Progenitor cell of endocrine pancreas (in vitro differentiated cells): ENCODE data around the gene MEIKIN. TPM values are rescaled to one million over a fixed set of nuclear protein-coding genes. Genes with fewer than 3 reads are reported as not detected.
"Not testable (repeated sequence)": the region's sequence is repeated elsewhere in the genome, so short reads cannot be mapped to it uniquely, and the experiment has no call there.

Experiments
- DNase-seq: peaks from one replicate; pipeline ENCODE4 v3.0.0; 2021; ENCODE audit warnings: low spot score; ENCODE audit not compliant: unreplicated experiment
- H3K27ac Mint-ChIP-seq: 2 replicates; pipeline ENCODE4 v1.8.0; 2021; ENCODE audit warnings: mild to moderate bottlenecking, moderate library complexity, mixed read lengths
- H3K27me3 Mint-ChIP-seq: 2 replicates; pipeline ENCODE4 v1.8.0; 2021; ENCODE audit warnings: mixed read lengths
- H3K36me3 Mint-ChIP-seq: 2 replicates; pipeline ENCODE4 v1.8.0; 2022; ENCODE audit warnings: mixed read lengths; ENCODE audit not compliant: insufficient read depth
- H3K4me1 Mint-ChIP-seq: 2 replicates; pipeline ENCODE4 v1.8.0; 2021; ENCODE audit warnings: low read depth, mixed read lengths
- H3K4me3 Mint-ChIP-seq: 2 replicates; pipeline ENCODE4 v1.8.0; 2021; ENCODE audit warnings: low read depth, mild to moderate bottlenecking, moderate library complexity, mixed read lengths
- H3K9me3 Mint-ChIP-seq: 2 replicates; pipeline ENCODE4 v1.8.0; 2021; ENCODE audit warnings: low read depth, mixed read lengths
- total RNA-seq: library from RNA; stranded (reverse); gene quantifications from 2 replicates; pipeline ENCODE4 v1.2.1, GENCODE V29; 2021
- TF ChIP-seq, protein P1 (sequence below): fragments of 200-600 bp; sonication (generic); IDR thresholded peaks from one replicate; pipeline ENCODE4 v1.5.0; 2021; ENCODE audit warnings: antibody characterized with exemption, mild to moderate bottlenecking; ENCODE audit not compliant: unreplicated experiment

Gene MEIKIN
- total RNA-seq, 1 donor from 2014 or later, result not detected

DNA sequence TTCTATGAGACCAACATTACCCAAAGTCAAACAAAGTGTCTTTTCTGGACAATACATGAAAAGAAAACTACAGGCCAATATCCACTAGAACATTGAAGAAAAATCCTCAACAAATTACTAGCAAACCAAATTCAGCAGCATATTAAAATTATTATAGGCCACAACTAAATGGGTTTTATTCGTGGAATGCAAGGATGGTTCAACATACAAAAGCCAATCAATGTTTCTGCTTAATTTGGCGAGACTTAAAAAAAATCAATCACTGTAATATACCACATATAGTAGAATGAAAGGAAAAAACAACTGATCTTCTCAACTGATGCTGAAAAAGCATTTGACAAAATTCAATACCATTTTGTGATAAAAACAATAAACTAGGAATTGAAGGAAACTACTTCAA lies 96.8 kb downstream of the MEIKIN start:
- Mint-ChIP-seq H3K4me3 (no peak overlapping the region), H3K4me1 (no peaks in the 10 kb centered on the region), H3K27me3 (no peaks in the 10 kb centered on the region), H3K27ac (no peak overlapping the region), H3K36me3 (no peaks in the 10 kb centered on the region), H3K9me3 (peaks cover 36% of the 10 kb centered on the region)
- DNase-seq, result no peak
- TF ChIP-seq, protein P1, sequence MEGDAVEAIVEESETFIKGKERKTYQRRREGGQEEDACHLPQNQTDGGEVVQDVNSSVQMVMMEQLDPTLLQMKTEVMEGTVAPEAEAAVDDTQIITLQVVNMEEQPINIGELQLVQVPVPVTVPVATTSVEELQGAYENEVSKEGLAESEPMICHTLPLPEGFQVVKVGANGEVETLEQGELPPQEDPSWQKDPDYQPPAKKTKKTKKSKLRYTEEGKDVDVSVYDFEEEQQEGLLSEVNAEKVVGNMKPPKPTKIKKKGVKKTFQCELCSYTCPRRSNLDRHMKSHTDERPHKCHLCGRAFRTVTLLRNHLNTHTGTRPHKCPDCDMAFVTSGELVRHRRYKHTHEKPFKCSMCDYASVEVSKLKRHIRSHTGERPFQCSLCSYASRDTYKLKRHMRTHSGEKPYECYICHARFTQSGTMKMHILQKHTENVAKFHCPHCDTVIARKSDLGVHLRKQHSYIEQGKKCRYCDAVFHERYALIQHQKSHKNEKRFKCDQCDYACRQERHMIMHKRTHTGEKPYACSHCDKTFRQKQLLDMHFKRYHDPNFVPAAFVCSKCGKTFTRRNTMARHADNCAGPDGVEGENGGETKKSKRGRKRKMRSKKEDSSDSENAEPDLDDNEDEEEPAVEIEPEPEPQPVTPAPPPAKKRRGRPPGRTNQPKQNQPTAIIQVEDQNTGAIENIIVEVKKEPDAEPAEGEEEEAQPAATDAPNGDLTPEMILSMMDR, result no peak

DNA sequence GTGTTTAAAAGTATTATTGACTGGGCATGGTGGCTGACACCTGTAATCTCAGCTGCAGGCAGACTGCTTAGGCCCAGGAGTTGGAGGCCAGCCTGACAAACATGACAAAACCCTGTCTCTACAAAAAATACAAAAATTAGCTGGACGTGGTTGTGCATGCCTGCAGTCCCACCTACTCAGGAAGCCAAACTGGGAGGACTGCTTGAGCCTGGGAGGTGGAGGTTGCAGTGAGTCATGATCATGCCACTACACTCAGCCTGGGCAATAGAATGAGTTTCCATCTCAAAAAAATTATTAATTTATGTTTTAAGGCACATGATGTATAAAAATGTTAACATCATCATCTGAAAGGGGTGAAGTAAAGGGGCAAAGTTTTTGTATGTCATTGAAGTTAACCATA lies 98.9 kb downstream of the MEIKIN start:
- H3K4me1 Mint-ChIP-seq, result no peaks in the 10 kb centered on the region
- no peak overlapping the region for H3K4me3 Mint-ChIP-seq
- no peak overlapping the region for H3K27ac Mint-ChIP-seq
- TF ChIP-seq, protein P1, result no peak
- H3K9me3 Mint-ChIP-seq, result peaks cover 48% of the 10 kb centered on the region
- H3K36me3 Mint-ChIP-seq, result no peaks in the 10 kb centered on the region
- H3K27me3 Mint-ChIP-seq, result no peaks in the 10 kb centered on the region
- no peak for DNase-seq

DNA sequence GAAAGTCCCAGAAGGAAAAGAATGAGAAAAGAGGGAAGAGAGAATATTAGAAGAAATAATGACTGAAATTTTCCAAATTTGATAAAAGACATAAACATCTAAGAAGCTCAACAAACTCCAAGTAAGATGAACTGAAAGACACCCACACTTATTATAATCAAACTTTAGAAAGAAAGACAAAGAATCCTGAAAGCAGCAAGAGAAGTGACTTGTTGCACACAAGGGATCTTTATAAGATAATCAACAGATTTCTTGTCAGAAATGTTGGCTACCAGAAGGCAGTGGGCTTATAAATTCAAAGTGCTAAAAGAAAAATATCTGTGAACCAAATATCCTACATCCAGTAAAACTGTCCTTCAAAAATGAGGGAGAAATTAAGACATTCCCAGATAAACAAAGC lies 99.6 kb downstream of the MEIKIN start:
- no peak overlapping the region for H3K4me3 Mint-ChIP-seq
- peaks cover 48% of the 10 kb centered on the region for H3K9me3 Mint-ChIP-seq
- no peaks in the 10 kb centered on the region for H3K36me3 Mint-ChIP-seq
- H3K4me1 Mint-ChIP-seq, result no peaks in the 10 kb centered on the region
- TF ChIP-seq, protein P1, result no peak
- no peak overlapping the region for H3K27ac Mint-ChIP-seq
- H3K27me3 Mint-ChIP-seq, result no peaks in the 10 kb centered on the region
- no peak for DNase-seq

DNA sequence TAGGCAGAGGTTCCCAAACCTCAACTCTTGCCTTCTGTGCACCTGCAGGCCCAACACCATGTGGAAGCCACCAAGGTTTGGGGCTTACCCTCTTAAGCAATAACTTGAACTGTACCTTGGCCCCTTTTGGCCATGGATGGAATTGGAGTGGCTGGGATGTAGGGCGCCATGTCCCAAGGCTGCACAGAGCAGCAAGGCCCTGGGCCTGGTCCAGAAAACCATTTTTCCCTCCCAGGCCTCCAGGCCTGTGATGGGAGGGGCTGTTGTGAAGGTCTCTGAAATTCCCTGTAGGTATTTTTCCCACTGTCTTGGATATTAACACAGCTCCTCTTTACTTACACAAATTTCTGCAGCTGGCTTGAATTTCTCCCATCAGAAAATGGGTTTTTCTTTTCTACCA lies 102.5 kb downstream of the MEIKIN start:
- H3K4me3 Mint-ChIP-seq, H3K27me3 Mint-ChIP-seq, H3K4me1 Mint-ChIP-seq, DNase-seq, H3K27ac Mint-ChIP-seq, H3K36me3 Mint-ChIP-seq: not testable (repeated sequence)
- peaks cover 46% of the 10 kb centered on the region for H3K9me3 Mint-ChIP-seq

DNA sequence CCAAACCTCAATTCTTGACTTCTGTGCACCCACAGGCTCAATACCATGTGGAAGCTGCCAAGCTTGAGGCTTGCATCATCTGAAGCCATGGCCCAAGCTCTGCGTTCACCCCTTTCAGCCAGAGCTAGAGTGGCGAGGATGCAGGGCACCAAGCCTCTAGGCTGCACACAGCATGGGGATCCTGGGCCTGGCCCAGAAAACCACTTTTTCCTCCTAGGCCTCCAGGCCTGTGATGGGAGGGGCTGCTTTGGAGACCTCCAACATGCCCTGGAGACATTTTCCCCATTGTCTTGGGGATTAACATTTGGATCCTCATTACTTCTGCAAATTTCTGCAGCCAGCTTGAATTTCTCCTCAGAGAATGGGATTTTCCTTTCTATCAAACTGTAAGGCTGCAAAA lies 112.8 kb downstream of the MEIKIN start:
- H3K4me3 Mint-ChIP-seq, H3K27me3 Mint-ChIP-seq, DNase-seq, H3K27ac Mint-ChIP-seq, H3K4me1 Mint-ChIP-seq, H3K36me3 Mint-ChIP-seq: not testable (repeated sequence)
- H3K9me3 Mint-ChIP-seq, result peaks cover 21% of the 10 kb centered on the region

DNA sequence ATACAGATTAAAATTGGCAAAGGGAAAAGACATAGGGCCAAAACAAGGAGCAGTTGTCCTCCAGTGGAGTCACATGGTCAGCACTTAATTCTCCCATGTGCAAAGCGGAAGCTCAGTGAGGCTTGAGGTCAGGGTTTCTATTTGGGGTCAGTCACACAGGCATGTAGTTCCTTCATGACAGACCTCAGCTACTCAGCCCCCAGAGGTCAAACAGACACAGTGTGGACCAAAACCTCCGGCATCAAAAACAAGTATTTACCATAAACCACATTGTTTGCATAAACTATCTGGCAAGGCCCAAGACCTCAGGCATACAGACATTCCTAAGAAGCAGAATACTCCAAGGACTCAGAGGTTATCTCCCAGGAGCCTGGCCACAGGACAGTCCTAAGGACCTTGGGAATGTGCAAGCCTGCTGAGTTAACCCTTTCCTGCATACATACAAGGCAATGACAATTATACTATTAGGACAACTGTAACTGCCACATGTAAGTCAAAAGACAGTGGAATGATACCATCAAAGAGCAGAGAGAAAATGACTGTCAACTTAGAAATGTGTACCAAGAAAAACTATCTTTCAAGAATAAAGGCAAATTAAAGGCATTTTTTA lies 120.0 kb downstream of the MEIKIN start:
- Mint-ChIP-seq H3K4me1 (no peaks in the 10 kb centered on the region), H3K27ac (no peak overlapping the region), H3K9me3 (peaks cover 3% of the 10 kb centered on the region), H3K36me3 (no peaks in the 10 kb centered on the region), H3K27me3 (no peaks in the 10 kb centered on the region), H3K4me3 (no peak overlapping the region)
- TF ChIP-seq, protein P1, result no peak
- DNase-seq, result no peak
